GM15510 (cell line): ENCODE results near the gene GPR151.

Source experiments
- POLR2A ChIP-seq: IDR thresholded peaks from 3 replicates; pipeline ENCODE4 v1.6.1; 2011; ENCODE audit warnings: borderline replicate concordance; ENCODE audit not compliant: insufficient read length; ENCODE audit errors: extremely low read depth

GPR151 gene

GRCh38 chr5:146516151-146516475 is at the start of gene GPR151:
Gene GPR151 (minus strand): TSS chr5:146516190. CDS start chr5:146516113, 77 bp downstream.
- no peak for TF ChIP-seq POLR2A

DNA sequence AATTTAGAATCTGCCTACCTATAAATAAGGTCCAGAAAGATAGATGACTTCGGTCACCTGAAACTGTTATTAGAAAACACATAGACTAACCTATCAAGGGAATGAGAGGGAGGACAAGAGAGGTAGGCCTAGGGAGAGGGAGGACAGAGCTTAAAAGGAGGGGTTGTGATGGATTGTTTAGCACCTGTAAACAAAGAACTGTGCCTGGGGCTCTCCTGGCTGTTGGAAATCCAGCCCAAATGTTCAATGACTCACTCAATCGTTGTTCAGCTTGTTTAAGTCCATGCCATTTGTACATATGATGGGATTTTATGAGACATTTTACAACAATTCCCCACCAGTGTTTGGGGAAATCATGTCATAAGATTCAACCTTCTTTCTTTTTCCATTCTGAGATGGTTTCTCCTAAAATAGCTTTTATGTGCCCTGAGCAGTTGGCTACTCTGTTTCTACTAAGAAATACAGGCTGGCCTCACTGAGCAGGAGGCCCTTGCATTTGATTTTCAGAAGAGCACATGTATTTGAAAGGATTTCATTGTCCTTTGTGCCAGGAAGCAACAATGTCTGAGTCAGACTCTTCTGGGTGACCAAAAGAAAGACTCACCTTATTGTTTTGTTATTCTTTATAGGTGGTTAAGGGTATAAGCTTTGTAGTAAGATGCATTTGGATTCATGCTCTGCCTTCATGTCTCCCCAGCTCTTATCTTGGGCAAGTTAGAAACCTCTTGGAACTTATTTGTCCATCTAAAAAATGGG is 48.2 kb upstream of the GPR151 start:
- no peak for TF ChIP-seq POLR2A

- no peak for TF ChIP-seq POLR2A
Measured at GRCh38 chr5:146562461-146562860, 46.5 kb upstream of the GPR151 start.

DNA sequence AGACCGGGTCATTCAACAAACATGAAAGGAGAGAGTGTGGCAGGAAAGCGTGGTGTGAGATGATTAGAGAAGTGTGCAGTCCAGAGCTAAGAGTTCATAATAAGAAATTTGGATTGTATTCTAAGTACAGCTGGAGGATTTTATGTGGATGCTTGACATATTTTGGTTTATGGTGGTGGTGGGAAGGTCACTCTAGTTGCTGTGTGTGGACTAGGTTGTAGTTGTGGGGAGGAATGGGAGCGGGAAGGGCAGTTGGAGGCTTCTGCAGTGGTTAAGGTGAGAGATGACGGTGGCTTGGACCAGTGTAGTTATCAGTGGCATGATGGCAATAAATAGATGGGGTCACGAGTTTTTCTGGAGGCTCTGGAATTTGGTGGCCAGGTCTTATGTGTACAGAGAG is 45.7 kb upstream of the GPR151 start:
- no peak for TF ChIP-seq POLR2A

GRCh38 chr5:146560205-146560812 is 44.3 kb upstream of the GPR151 start:
- no peak for TF ChIP-seq POLR2A

GRCh38 chr5:146553446-146553845 is 37.5 kb upstream of the GPR151 start:
- no peak for TF ChIP-seq POLR2A

DNA sequence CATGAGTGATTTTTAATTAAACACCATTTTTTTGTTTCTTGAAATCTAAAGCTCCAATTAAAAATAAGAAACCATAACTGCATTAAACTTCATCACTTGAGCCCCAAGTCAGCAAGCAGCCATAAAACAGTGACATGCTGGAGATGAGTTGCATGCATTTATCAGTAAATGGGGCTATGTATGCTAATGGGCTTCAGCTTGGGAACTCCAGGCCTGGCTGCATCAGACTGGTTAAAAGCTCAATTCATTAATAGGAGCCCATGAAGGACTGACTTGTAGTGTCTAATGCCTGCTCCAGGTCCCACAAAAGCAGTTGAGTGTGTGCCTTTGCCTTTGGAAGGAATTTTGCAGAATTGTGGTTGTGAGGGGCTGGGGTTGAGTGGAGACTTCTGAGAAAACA is 33.6 kb upstream of the GPR151 start:
- no peak for TF ChIP-seq POLR2A

GRCh38 chr5:146548781-146549449 is 32.9 kb upstream of the GPR151 start:
- TF ChIP-seq POLR2A: no peak

DNA sequence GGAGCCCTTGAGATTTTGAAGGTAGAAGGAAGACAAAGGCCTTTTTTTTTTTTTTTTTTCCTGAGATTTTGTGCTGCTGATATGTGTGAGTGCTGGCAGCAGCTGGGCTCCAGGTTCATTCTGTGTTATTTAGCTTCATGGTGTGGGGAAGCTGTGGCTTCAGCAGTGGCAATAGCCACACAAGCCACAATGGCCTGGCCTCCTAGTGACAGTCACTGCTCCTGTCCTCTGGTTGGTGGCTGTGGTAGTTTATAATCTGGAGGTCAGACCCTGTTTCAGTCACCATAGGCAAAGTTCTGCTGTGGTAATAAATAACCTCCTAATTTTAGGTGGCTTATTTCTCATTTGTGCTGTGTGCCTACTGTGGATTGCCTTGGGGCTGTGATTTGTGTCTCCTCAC is 28.2 kb upstream of the GPR151 start:
- no peak for TF ChIP-seq POLR2A

- TF ChIP-seq POLR2A: no peak
Measured at GRCh38 chr5:146541958-146542849, 26.2 kb upstream of the GPR151 start.

GRCh38 chr5:146540414-146540813 is 24.4 kb upstream of the GPR151 start:
- TF ChIP-seq POLR2A: no peak

- no peak for TF ChIP-seq POLR2A
Measured at GRCh38 chr5:146539973-146540372, 24.0 kb upstream of the GPR151 start.

DNA sequence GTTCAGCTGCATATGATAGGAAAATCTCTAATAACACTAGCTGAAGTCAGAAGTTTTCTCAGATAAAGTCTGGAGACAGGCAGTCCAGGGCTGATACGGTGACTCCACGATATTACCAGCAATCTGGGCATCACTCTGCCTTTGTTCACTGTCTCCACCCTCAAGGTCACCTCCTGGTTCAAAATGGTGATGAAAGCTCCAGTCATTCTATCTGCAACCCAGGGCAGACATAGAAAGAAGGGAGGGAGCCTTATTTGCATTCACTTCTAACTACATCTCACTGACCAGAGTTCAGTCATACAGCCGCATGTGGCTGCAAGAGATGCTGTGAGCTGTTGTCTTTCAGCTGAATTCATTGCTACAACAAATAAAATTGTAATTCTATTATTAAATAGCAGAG is 22.4 kb upstream of the GPR151 start:
- no peak for TF ChIP-seq POLR2A

- no peak for TF ChIP-seq POLR2A
Measured at GRCh38 chr5:146533882-146534281, 17.9 kb upstream of the GPR151 start.

DNA sequence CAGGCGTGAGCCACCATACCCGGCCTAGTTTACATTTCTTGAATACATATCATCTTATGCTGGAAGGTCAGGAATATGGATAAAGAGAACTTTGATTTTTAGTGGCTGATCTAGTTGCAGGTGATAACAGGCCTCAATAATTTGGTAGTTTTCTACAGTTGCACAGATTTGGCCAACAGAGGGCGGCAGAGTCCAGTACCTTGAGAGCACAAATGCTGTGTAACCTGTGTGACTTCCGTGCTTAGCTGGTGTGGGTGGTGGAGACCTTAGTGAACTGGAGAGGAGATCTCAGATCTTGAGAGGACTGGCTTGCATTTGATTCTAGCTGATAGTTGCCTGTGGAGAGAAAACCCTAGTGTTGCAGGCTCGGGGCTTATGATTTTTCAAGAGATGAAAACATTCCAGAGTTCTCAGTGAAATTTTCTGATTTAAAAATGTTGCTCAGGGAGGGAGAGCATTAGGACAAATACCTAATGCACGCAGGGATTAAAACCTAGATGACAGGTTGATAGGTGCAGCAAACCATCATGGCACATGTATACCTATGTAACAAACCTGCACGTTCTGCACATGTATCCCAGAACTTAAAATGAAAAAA is 17.4 kb upstream of the GPR151 start:
- TF ChIP-seq POLR2A: no peak

DNA sequence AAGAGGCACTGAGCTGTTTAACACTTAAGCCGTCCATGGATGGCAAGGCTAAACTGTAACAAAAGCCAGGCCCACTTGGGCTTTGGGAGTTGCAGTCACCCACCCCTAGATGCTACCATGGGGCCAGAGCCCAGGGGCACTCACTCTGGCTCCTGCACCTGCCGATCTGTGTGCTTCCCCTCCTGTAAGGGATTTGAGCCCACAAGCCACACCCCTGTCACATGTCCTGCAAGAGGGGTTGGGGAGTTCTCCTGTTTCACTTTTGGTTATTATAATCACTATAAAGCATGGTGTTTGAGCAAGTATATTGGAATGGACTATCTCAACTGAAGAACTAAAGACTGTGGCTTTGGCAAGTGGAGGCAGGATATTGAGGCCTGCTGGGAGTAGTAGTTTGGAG is 14.0 kb upstream of the GPR151 start:
- TF ChIP-seq POLR2A: no peak

DNA sequence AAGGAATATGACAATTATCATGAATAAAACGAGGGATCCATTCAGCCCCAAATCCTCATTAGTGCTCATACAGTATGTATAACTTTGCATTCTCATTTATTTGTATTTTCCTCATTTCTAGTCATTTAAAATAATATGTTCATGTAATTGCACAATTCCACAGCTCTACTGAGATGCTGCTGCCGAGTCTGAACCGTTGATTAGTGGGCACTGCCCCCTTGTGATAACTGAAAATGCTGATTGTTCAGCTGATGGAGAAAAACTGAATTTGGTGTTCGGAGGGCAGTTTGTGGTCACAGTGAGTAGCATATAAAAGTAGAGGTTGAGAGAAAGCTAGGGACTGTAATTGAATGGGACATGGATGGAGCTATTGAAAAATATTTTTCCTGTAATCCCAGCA is 12.2 kb upstream of the GPR151 start:
- no peak for TF ChIP-seq POLR2A
